HepG2 (cell line): Measurements from ENCODE around the gene APOD. TPM values are rescaled to one million over a fixed set of nuclear protein-coding genes. Genes with fewer than 3 reads are reported as not detected.

Experiments
- ARID5B ChIP-seq: IDR thresholded peaks from 2 replicates; pipeline ENCODE4 v1.4.0; 2020; ENCODE audit warnings: mild to moderate bottlenecking, missing genetic modification reagents
- CSRNP2 ChIP-seq: sonication (generic); formaldehyde crosslinking; conservative IDR thresholded peaks from 2 replicates; pipeline ENCODE4 v1.8.0; 2022; ENCODE audit warnings: low read depth, missing genetic modification reagents
- FOXA1 ChIP-seq, 2 experiments: fragments of 450-650 bp in 1 of 2; sonication (generic) in 1 of 2; formaldehyde crosslinking in 1 of 2; IDR thresholded peaks; 2 replicates each; pipeline versions ENCODE4 v1.4.0 to v1.6.1; 2016 to 2020; ENCODE audit warnings: missing genetic modification reagents in 1 of 2
- FOXJ3 ChIP-seq: sonication (generic); formaldehyde crosslinking; IDR thresholded peaks from 2 replicates; pipeline ENCODE4 v1.4.0; 2020; ENCODE audit warnings: missing genetic modification reagents, mild to moderate bottlenecking, borderline replicate concordance
- HNF4A ChIP-seq: sonication (generic); formaldehyde crosslinking; IDR thresholded peaks from 2 replicates; pipeline ENCODE4 v1.4.0; 2020; ENCODE audit warnings: missing genetic modification reagents
- MED1 ChIP-seq: sonication (generic); formaldehyde crosslinking; IDR thresholded peaks from 2 replicates; pipeline ENCODE4 v1.4.0; 2020; ENCODE audit warnings: missing genetic modification reagents
- NR0B2 ChIP-seq: sonication (generic); formaldehyde crosslinking; IDR thresholded peaks from 2 replicates; pipeline ENCODE4 v1.4.0; 2020; ENCODE audit warnings: mild to moderate bottlenecking, missing genetic modification reagents
- NRL ChIP-seq: sonication (generic); formaldehyde crosslinking; IDR thresholded peaks from 2 replicates; pipeline ENCODE4 v1.5.0; 2020; ENCODE audit warnings: missing genetic modification reagents, mild to moderate bottlenecking, moderate library complexity, borderline replicate concordance
- PTBP1 ChIP-seq: fragments of 200-400 bp; formaldehyde crosslinking; IDR thresholded peaks from 2 replicates; pipeline ENCODE4 v1.6.1; 2018; ENCODE audit warnings: low read length, low read depth; ENCODE audit not compliant: poor library complexity, severe bottlenecking
- SIN3B ChIP-seq: fragments of 150-350 bp; IDR thresholded peaks from 2 replicates; pipeline ENCODE4 v1.6.1; 2014; ENCODE audit warnings: low read length
- SKI ChIP-seq: fragments of 450-650 bp; IDR thresholded peaks from one replicate; pipeline ENCODE4 v1.6.1; 2018; ENCODE audit warnings: mild to moderate bottlenecking; ENCODE audit not compliant: partially characterized antibody
- SMYD3 ChIP-seq: sonication (generic); formaldehyde crosslinking; IDR thresholded peaks from 2 replicates; pipeline ENCODE4 v1.8.1; 2023; ENCODE audit warnings: mild to moderate bottlenecking, missing genetic modification reagents
- SP5 ChIP-seq: IDR thresholded peaks from 2 replicates; pipeline ENCODE4 v1.6.1; 2016; ENCODE audit warnings: low read depth, borderline replicate concordance
- TAF1 ChIP-seq: sonication (generic); formaldehyde crosslinking; IDR thresholded peaks from 2 replicates; pipeline ENCODE4 v1.4.0; 2020; ENCODE audit warnings: missing genetic modification reagents
- TBL1XR1 ChIP-seq: fragments of 150-350 bp; IDR thresholded peaks from 2 replicates; pipeline ENCODE4 v1.6.1; 2014; ENCODE audit warnings: borderline replicate concordance, low read length; ENCODE audit not compliant: partially characterized antibody
- TCF7 ChIP-seq: sonication (generic); IDR thresholded peaks from 2 replicates; pipeline ENCODE4 v1.6.1; 2016; ENCODE audit warnings: antibody characterized with exemption, low read depth
- TEAD3 ChIP-seq: optimal IDR thresholded peaks from 2 replicates; pipeline ENCODE3; 2016; ENCODE audit warnings: borderline replicate concordance
- ZFP36 ChIP-seq: fragments of 150-350 bp; IDR thresholded peaks from 2 replicates; pipeline ENCODE4 v1.6.1; 2018; ENCODE audit warnings: borderline replicate concordance, low read length, low read depth; ENCODE audit not compliant: partially characterized antibody
- ZNF136 ChIP-seq: sonication (generic); formaldehyde crosslinking; IDR thresholded peaks from 2 replicates; pipeline ENCODE4 v1.8.1; 2022; ENCODE audit warnings: low read depth, mild to moderate bottlenecking, moderate library complexity, missing genetic modification reagents
- ZNF263 ChIP-seq: sonication (generic); formaldehyde crosslinking; IDR thresholded peaks from 2 replicates; pipeline ENCODE4 v1.4.0; 2020; ENCODE audit warnings: missing genetic modification reagents
- ZNF362 ChIP-seq: sonication (generic); formaldehyde crosslinking; IDR thresholded peaks from 2 replicates; pipeline ENCODE4 v1.4.0; 2020; ENCODE audit warnings: missing genetic modification reagents, mild to moderate bottlenecking, borderline replicate concordance
- ZNF383 ChIP-seq: sonication (generic); formaldehyde crosslinking; IDR thresholded peaks from 2 replicates; pipeline ENCODE4 v1.4.0; 2020; ENCODE audit warnings: missing genetic modification reagents, mild to moderate bottlenecking, borderline replicate concordance
- ZNF563 ChIP-seq: sonication (generic); formaldehyde crosslinking; IDR thresholded peaks from 2 replicates; pipeline ENCODE4 v1.8.0; 2022; ENCODE audit warnings: mild to moderate bottlenecking, moderate library complexity, missing genetic modification reagents
- ZSCAN25 ChIP-seq: sonication (generic); formaldehyde crosslinking; IDR thresholded peaks from 2 replicates; pipeline ENCODE4 v1.8.0; 2022; ENCODE audit warnings: mild to moderate bottlenecking, missing genetic modification reagents
- ZSCAN29 ChIP-seq: sonication (generic); formaldehyde crosslinking; conservative IDR thresholded peaks from 2 replicates; pipeline ENCODE4 v1.4.0; 2020; ENCODE audit warnings: mild to moderate bottlenecking, missing genetic modification reagents
- polyA plus RNA-seq, 8 experiments: library from polyadenylated mRNA; depleted of rRNA in 3 of 8; stranded (reverse) in 7 of 8; unstranded in 1 of 8; fragments of >200 nt; fragmentation: Illumina TruSeq in 4 of 8; extraction: Trizol in 4 of 8; gene quantifications; 2 replicates each; pipeline versions ENCODE4 v1.2.1 to v1.2.3, GENCODE V29; 2011 to 2016; ENCODE audit warnings: low read depth in 4 of 8, missing spikeins in 1 of 8, mixed read lengths in 1 of 8; ENCODE audit not compliant: insufficient read depth in 1 of 8
- total RNA-seq, 5 experiments: library from RNA; depleted of rRNA; stranded (reverse); fragments of >200 nt; fragmentation: Illumina TruSeq; extraction: Trizol; gene quantifications; 2 replicates each; pipeline ENCODE4 v1.2.3, GENCODE V29; 2016; ENCODE audit warnings: low read depth in 1 of 5

APOD gene
- total and polyA plus RNA-seq, 2 of the 13 experiments (the other 11 are each of a cell fraction or from before 2014, with no cell fraction given): not detected

GRCh38 chr3:195548501-195548900, 35.2 kb downstream of the APOD start (continued):
- TF ChIP-seq ZNF362 (CRISPR knock-in tag) (peak; percentile 64; the same call in 1 of the 2 replicates), TBL1XR1 (no peak), FOXA1 (IDR thresholded peaks at IDR 0.05) (no peak), FOXA1 (CRISPR knock-in tag; IDR thresholded peaks at IDR 0.05) (peak; percentile 56; the same call in 1 of the 2 replicates), ZSCAN25 (CRISPR knock-in tag) (no peak), HNF4A (CRISPR knock-in tag) (peak; percentile 49; the same call in 1 of the 2 replicates), SIN3B (no peak), FOXJ3 (CRISPR knock-in tag) (peak; percentile 29; the same call in 1 of the 2 replicates), ZNF383 (CRISPR knock-in tag) (no peak), ZNF563 (CRISPR knock-in tag) (no peak), ZNF136 (CRISPR knock-in tag) (no peak), ZNF263 (CRISPR knock-in tag) (no peak), TCF7 (peak; percentile 80; the same call in 1 of the 2 replicates), SMYD3 (CRISPR knock-in tag) (no peak), MED1 (CRISPR knock-in tag) (peak; percentile 61; the same call in 1 of the 2 replicates), NR0B2 (CRISPR knock-in tag) (no peak), ARID5B (CRISPR knock-in tag) (peak; percentile 42; the same call in 1 of the 2 replicates), CSRNP2 (no peak), TAF1 (CRISPR knock-in tag) (no peak), ZSCAN29 (CRISPR knock-in tag) (no peak), TEAD3 (peak; percentile 76), NRL (no peak), ZFP36 (no peak), SKI (no peak), PTBP1 (no peak), SP5 (CRISPR knock-in tag) (peak; percentile 36; the same call in 1 of the 2 replicates)
